Fibroblast of villous mesenchyme (primary cell): Measurements from ENCODE around the gene ZDBF2. TPM values are rescaled to one million over a fixed set of nuclear protein-coding genes. Genes with fewer than 3 reads are reported as not detected.

Experiments
- DNase-seq: peaks from one replicate; pipeline ENCODE4 v3.0.0-alpha.2; 2010; ENCODE audit warnings: low read depth
- H3K4me3 ChIP-seq: 2 replicates; pipeline ENCODE4 v1.5.1; 2011; ENCODE audit warnings: low read depth, mild to moderate bottlenecking, low read length
- CTCF ChIP-seq: IDR thresholded peaks from 2 replicates; pipeline ENCODE4 v1.5.1; 2012; ENCODE audit warnings: low read depth, mild to moderate bottlenecking, low read length; ENCODE audit not compliant: insufficient read depth
- small RNA-seq: library from RNA; depleted of rRNA; stranded (forward); fragments of <200 nt; gene quantifications from one replicate; pipeline ENCODE3, GENCODE V24; 2012
- total RNA-seq: library from RNA; depleted of rRNA; stranded (reverse); fragments of >200 nt; gene quantifications from 2 replicates; pipeline ENCODE4 v1.2.3, GENCODE V29; 2012

ZDBF2 gene
- total RNA-seq, 1 donor: 17.3 TPM

GRCh38 chr2:206361407-206362045 is 87.1 kb downstream of the ZDBF2 start:
- H3K4me3 ChIP-seq: no peak overlapping the region
- no peak for DNase-seq
- TF ChIP-seq CTCF: no peak

Small RNAs within 50 kb of the gene (small RNA-seq; reads per million reads assigned to genes)
- not detected for gene HMGN1P6
- gene RN7SKP260: not detected

Other genes with a start within 250 kb of the ZDBF2 start
- gene INO80D, start 188.5 kb upstream of the ZDBF2 start, total RNA-seq: 7.7 and 10.4 TPM in 2 replicates
- gene NDUFS1, start 115.2 kb upstream of the ZDBF2 start, total RNA-seq: 82.5 and 125 TPM in 2 replicates
- gene EEF1B2, start 114.8 kb upstream of the ZDBF2 start, total RNA-seq: 438 and 477 TPM in 2 replicates
- gene ADAM23, start 168.9 kb downstream of the ZDBF2 start, total RNA-seq: 7.7 and 9.5 TPM in 2 replicates